K562 (cell line): ENCODE data around the gene GJC2. TPM values are rescaled to one million over a fixed set of nuclear protein-coding genes. Genes with fewer than 3 reads are reported as not detected.
A peak's percentile ranks its signal among the peaks of the same experiment; 100 is the strongest.

ENCODE experiments used
- EP300 ChIP-seq: IDR thresholded peaks from 2 replicates; pipeline ENCODE4 v1.6.1; 2012; ENCODE audit warnings: low read length, improper control_type of control experiment
- LARP7 ChIP-seq: fragments of 450-650 bp; IDR thresholded peaks from 2 replicates; pipeline ENCODE4 v1.6.1; 2016
- SPI1 ChIP-seq: IDR thresholded peaks from 2 replicates; pipeline ENCODE4 v1.6.1; 2011; ENCODE audit warnings: low read depth, low read length, control low read depth, borderline replicate concordance
- ZFPM2 ChIP-seq: fragments of 250-450 bp; sonication (Bioruptor Pico); IDR thresholded peaks from 2 replicates; pipeline ENCODE4 v1.5.1; 2022; ENCODE audit warnings: mild to moderate bottlenecking
- ZNF318 ChIP-seq, 2 experiments: fragments of 450-650 bp; IDR thresholded peaks; 2 replicates each; pipeline ENCODE4 v1.6.1; 2016; ENCODE audit warnings: mild to moderate bottlenecking in 2 of 2, borderline replicate concordance in 1 of 2, low read depth in 1 of 2, moderate library complexity in 1 of 2
- polyA plus RNA-seq, 8 experiments: library from polyadenylated mRNA; depleted of rRNA in 4 of 8; stranded (reverse) in 5 of 8; unstranded in 3 of 8; fragments of >200 nt; fragmentation: Nextera tagmentation in 2 of 8; fragmentation: Illumina TruSeq in 1 of 8; extraction: Ambion mirVana in 2 of 8; extraction: Trizol in 1 of 8; gene quantifications; 2 replicates each; pipeline versions ENCODE4 v1.2.1 to v1.2.3, GENCODE V29; 2011 to 2014; ENCODE audit warnings: inconsistent platforms in 1 of 8, missing spikeins in 1 of 8
- total RNA-seq, 7 experiments: library from RNA; depleted of rRNA in 6 of 7; stranded (reverse); fragments of >200 nt in 6 of 7; fragmentation: Illumina TruSeq in 2 of 7; extraction: Trizol in 2 of 7; gene quantifications; 2 replicates each; pipeline versions ENCODE4 v1.2.1 to v1.2.3, GENCODE V29; 2011 to 2021; ENCODE audit warnings: low replicate concordance in 1 of 7
- TF ChIP-seq, protein P1 (sequence below): fragments of 450-650 bp; IDR thresholded peaks from 2 replicates; pipeline ENCODE4 v1.6.1; 2016; ENCODE audit warnings: missing biosample characterization, missing genetic modification characterization
- TF ChIP-seq, protein P2 (sequence below): fragments of 450-650 bp; IDR thresholded peaks from 2 replicates; pipeline ENCODE4 v1.6.1; 2014; ENCODE audit warnings: low read depth, mild to moderate bottlenecking, moderate library complexity, borderline replicate concordance
- TF ChIP-seq, protein P3 (sequence below): fragments of 450-650 bp; IDR thresholded peaks from 2 replicates; pipeline ENCODE4 v1.6.1; 2016; ENCODE audit warnings: antibody characterized with exemption
- TF ChIP-seq, protein P4 (sequence below), 2 experiments: fragments of 450-650 bp; IDR thresholded peaks; 2 replicates each; pipeline ENCODE4 v1.6.1; 2018; ENCODE audit warnings: mild to moderate bottlenecking in 2 of 2, low read depth in 1 of 2; ENCODE audit not compliant: partially characterized antibody in 2 of 2

The GJC2 gene
- total and polyA plus RNA-seq, 9 of the 15 experiments (the other 6 are each of a cell fraction or from before 2014, with no cell fraction given) = 0.03 to 0.62 (median 0.11) TPM; not detected in 2

DNA sequence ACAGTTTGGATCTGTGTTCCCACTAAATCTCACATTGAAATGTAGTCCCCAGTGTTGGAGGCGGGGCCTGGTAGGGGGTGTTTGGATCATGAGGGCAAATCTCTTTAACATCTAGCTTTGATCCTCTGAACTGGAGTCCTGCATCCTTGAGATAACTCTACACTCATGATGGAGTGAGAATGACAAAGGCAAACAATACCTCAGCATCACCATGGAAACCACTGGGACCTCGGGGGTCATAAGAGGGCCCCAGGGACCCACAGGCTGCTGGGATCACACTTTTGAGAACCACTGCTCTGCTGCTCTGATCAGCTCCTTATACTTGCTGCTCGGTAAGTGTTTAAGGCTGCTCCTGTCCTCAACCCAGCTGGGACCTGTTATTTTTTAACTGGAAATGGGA is 44.7 kb downstream of the GJC2 start (continued):
- TF ChIP-seq, protein P1, sequence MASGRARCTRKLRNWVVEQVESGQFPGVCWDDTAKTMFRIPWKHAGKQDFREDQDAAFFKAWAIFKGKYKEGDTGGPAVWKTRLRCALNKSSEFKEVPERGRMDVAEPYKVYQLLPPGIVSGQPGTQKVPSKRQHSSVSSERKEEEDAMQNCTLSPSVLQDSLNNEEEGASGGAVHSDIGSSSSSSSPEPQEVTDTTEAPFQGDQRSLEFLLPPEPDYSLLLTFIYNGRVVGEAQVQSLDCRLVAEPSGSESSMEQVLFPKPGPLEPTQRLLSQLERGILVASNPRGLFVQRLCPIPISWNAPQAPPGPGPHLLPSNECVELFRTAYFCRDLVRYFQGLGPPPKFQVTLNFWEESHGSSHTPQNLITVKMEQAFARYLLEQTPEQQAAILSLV (tag) = no peak
- TF ChIP-seq, protein P2, sequence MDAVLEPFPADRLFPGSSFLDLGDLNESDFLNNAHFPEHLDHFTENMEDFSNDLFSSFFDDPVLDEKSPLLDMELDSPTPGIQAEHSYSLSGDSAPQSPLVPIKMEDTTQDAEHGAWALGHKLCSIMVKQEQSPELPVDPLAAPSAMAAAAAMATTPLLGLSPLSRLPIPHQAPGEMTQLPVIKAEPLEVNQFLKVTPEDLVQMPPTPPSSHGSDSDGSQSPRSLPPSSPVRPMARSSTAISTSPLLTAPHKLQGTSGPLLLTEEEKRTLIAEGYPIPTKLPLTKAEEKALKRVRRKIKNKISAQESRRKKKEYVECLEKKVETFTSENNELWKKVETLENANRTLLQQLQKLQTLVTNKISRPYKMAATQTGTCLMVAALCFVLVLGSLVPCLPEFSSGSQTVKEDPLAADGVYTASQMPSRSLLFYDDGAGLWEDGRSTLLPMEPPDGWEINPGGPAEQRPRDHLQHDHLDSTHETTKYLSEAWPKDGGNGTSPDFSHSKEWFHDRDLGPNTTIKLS = no peak
- no peak for TF ChIP-seq LARP7
- no peak for TF ChIP-seq SPI1
- TF ChIP-seq, protein P3, sequence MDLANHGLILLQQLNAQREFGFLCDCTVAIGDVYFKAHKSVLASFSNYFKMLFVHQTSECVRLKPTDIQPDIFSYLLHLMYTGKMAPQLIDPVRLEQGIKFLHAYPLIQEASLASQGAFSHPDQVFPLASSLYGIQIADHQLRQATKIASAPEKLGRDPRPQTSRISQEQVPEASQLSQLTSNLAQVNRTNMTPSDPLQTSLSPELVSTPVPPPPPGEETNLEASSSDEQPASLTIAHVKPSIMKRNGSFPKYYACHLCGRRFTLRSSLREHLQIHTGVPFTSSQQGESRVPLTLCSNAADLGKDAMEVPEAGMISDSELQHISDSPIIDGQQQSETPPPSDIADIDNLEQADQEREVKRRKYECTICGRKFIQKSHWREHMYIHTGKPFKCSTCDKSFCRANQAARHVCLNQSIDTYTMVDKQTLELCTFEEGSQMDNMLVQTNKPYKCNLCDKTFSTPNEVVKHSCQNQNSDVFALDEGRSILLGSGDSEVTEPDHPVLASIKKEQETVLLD = no peak
- TF ChIP-seq EP300 = peak; percentile 8; the same call in 1 of the 2 replicates
- TF ChIP-seq, protein P4, sequence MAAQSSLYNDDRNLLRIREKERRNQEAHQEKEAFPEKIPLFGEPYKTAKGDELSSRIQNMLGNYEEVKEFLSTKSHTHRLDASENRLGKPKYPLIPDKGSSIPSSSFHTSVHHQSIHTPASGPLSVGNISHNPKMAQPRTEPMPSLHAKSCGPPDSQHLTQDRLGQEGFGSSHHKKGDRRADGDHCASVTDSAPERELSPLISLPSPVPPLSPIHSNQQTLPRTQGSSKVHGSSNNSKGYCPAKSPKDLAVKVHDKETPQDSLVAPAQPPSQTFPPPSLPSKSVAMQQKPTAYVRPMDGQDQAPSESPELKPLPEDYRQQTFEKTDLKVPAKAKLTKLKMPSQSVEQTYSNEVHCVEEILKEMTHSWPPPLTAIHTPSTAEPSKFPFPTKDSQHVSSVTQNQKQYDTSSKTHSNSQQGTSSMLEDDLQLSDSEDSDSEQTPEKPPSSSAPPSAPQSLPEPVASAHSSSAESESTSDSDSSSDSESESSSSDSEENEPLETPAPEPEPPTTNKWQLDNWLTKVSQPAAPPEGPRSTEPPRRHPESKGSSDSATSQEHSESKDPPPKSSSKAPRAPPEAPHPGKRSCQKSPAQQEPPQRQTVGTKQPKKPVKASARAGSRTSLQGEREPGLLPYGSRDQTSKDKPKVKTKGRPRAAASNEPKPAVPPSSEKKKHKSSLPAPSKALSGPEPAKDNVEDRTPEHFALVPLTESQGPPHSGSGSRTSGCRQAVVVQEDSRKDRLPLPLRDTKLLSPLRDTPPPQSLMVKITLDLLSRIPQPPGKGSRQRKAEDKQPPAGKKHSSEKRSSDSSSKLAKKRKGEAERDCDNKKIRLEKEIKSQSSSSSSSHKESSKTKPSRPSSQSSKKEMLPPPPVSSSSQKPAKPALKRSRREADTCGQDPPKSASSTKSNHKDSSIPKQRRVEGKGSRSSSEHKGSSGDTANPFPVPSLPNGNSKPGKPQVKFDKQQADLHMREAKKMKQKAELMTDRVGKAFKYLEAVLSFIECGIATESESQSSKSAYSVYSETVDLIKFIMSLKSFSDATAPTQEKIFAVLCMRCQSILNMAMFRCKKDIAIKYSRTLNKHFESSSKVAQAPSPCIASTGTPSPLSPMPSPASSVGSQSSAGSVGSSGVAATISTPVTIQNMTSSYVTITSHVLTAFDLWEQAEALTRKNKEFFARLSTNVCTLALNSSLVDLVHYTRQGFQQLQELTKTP (IDR thresholded peaks at IDR 0.05; ENCODE audit: low read depth in 1 of 2, partially characterized antibody in 2 of 2) = no peak
- no peak for TF ChIP-seq ZFPM2 (CRISPR knock-in tag)
- TF ChIP-seq ZNF318 (IDR thresholded peaks at IDR 0.05; ENCODE audit: borderline replicate concordance in 1 of 2, low read depth in 1 of 2) = no peak
